Activated B cell treated with CpG ODN at 0.5 μM for 24 hours (primary cell): ENCODE measurements around the gene RAB3GAP1. TPM values are rescaled to one million over a fixed set of nuclear protein-coding genes. Genes with fewer than 3 reads are reported as not detected.
"Not testable (repeated sequence)": the region's sequence is repeated elsewhere in the genome, so short reads cannot be mapped to it uniquely, and the experiment has no call there.

Experiments used
- ATAC-seq: fragments of 200-7000 bp; cut with Tn5 transposase; one replicate; pipeline ENCODE4 v1.10.0; 2021; ENCODE audit warnings: low read depth, mild to moderate bottlenecking, moderate library complexity
- CTCF ChIA-PET: fragments of 350-600 bp; sonication (Branson Sonifier 250); formaldehyde crosslinking; loops from one replicate; lab custom pipeline; 2021; ENCODE audit warnings: antibody characterized with exemption; lab: Charles Lee
- POLR2A ChIA-PET: fragments of 350-600 bp; sonication (Branson Sonifier 250); formaldehyde crosslinking; loops from one replicate; lab custom pipeline; 2021; ENCODE audit warnings: antibody characterized with exemption; lab: Charles Lee
- DNase-seq: peaks from one replicate; pipeline ENCODE4 v3.0.0; 2022
- H3K27ac Mint-ChIP-seq: one replicate; pipeline ENCODE4 v1.8.0; 2020; ENCODE audit warnings: mixed read lengths
- H3K27me3 Mint-ChIP-seq: one replicate; pipeline ENCODE4 v1.8.0; 2021; ENCODE audit warnings: mixed read lengths
- H3K36me3 Mint-ChIP-seq: one replicate; pipeline ENCODE4 v1.8.0; 2021; ENCODE audit warnings: low read depth, mixed read lengths
- H3K4me1 Mint-ChIP-seq: one replicate; pipeline ENCODE4 v1.8.0; 2021; ENCODE audit warnings: mixed read lengths
- H3K4me3 Mint-ChIP-seq: one replicate; pipeline ENCODE4 v1.8.0; 2020; ENCODE audit warnings: mild to moderate bottlenecking, mixed read lengths
- H3K9me3 Mint-ChIP-seq: one replicate; pipeline ENCODE4 v1.8.0; 2020; ENCODE audit warnings: mixed read lengths
- intact Hi-C: fragments of 100-400 bp; cut with micrococcal nuclease; formaldehyde crosslinking; loops from one replicate; pipeline ENCODE4 v1.15.1; 2024
- total RNA-seq: library from RNA; stranded (reverse); gene quantifications from 2 replicates; pipeline ENCODE4 v1.2.3, GENCODE V29; 2022
- TF ChIP-seq, protein P1 (sequence below): fragments of 200-600 bp; IDR thresholded peaks from one replicate; pipeline ENCODE4 v1.8.0; 2022; ENCODE audit warnings: antibody characterized with exemption, mild to moderate bottlenecking

Gene RAB3GAP1
- total RNA-seq, 1 donor from 2014 or later, result 51.0 TPM

DNA sequence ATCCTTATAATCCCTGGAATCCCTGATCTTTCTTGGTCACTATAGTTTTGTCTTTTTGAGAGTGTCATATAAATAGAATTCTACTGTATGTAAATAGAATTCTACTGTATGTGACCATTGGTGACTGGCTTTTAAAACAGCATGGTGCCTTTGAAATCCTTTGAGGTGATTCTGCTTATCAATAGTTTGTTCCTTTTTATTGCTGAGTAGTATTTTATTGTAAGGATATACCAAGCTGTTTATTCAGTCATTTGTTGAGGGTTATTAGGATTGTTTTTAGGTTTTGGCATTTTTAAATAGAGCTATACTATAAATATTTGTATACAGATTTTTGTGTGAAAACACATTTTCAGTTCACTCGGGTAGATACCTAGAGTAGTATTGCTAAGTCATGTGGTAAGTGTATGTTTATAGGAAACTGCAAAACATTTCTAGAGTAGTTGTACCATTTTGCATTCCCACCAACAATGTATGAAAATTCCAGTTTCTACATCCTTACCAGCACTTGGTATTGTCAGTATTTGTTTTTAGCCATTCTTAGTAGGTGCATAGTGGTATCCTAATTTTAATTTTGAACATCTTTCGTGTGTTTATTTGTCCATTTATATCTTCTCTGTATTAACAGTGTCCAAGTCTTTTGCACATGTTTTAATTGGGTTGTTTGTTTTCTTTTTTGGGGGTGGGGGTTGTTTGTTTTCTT lies 45.6 kb downstream of the RAB3GAP1 start:
- DNase-seq, result no peak
- Mint-ChIP-seq H3K4me1 (no peaks in the 10 kb centered on the region), H3K4me3 (no peak overlapping the region), H3K27me3 (no peaks in the 10 kb centered on the region), H3K9me3 (no peaks in the 10 kb centered on the region), H3K27ac (no peak overlapping the region), H3K36me3 (peaks cover 62% of the 10 kb centered on the region)
- ATAC-seq, result no peak
- TF ChIP-seq, protein P1, sequence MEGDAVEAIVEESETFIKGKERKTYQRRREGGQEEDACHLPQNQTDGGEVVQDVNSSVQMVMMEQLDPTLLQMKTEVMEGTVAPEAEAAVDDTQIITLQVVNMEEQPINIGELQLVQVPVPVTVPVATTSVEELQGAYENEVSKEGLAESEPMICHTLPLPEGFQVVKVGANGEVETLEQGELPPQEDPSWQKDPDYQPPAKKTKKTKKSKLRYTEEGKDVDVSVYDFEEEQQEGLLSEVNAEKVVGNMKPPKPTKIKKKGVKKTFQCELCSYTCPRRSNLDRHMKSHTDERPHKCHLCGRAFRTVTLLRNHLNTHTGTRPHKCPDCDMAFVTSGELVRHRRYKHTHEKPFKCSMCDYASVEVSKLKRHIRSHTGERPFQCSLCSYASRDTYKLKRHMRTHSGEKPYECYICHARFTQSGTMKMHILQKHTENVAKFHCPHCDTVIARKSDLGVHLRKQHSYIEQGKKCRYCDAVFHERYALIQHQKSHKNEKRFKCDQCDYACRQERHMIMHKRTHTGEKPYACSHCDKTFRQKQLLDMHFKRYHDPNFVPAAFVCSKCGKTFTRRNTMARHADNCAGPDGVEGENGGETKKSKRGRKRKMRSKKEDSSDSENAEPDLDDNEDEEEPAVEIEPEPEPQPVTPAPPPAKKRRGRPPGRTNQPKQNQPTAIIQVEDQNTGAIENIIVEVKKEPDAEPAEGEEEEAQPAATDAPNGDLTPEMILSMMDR, result no peak
- intact Hi-C loops, result no loop called here
- POLR2A ChIA-PET, result no interaction called here
- CTCF ChIA-PET, result no interaction called here

DNA sequence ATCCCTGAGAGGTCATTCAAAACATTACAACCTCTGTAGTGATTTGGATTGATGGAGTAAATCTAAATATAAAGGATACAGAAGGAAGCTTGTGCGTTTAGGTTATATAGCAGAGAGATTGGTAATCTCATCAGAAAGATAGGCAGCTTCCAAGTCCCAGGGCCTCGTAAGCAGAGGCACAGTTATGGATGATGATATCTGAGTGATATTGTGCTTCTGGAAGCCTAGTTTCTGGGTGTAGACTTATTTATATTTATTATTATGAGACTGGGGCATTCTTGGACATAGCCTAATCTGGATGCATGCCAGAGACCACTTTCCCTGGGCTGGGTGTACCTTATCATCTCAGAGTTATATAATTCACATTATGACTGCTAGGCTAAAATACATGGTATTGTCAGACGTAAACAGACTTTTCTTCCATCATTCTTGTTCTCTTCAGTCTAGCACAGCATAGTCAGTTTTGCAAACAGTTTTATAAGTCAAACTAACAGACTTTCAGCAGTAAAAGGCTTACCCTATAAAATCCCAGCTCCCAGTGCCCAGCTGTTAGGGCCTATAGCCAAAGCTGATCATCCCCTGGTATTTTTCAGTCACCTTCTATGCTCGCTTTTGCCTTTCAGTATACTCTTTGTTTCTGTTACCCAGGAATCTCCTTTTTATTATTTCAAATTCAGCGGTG lies 47.9 kb downstream of the RAB3GAP1 start:
- ChIA-PET CTCF (no interaction called here), POLR2A (no interaction called here)
- ATAC-seq (no peak), DNase-seq (no peak)
- Mint-ChIP-seq H3K27me3 (no peaks in the 10 kb centered on the region), H3K9me3 (no peaks in the 10 kb centered on the region), H3K4me3 (no peak overlapping the region), H3K27ac (no peak overlapping the region), H3K4me1 (no peaks in the 10 kb centered on the region), H3K36me3 (peaks cover 57% of the 10 kb centered on the region)
- intact Hi-C loops, result loop anchor here (5.0 kb wide), 1 partner anchor 43 kb away; no protein-coding TSS in a partner anchor
- TF ChIP-seq, protein P1, result no peak

DNA sequence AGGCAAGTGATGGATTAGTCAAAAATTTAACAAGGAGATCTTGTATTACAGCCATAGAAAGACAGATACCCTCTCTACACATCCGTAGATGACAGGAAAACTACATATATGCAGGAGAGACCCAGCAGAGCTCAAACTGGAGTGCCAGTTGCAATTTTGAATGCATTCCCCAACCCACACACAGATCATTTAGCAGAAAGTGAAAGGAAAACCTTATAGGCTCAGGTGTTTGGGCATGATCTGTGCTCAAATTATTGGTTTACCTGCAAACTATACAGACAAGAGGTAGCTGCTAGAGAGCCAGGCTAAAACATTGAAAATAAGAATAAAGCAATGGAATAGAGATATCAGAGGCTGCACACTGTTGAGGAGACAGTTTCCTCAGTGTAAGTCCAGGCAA lies 51.8 kb downstream of the RAB3GAP1 start:
- no peak for DNase-seq
- Mint-ChIP-seq H3K9me3 (peaks cover 3% of the 10 kb centered on the region), H3K27ac (no peak overlapping the region), H3K4me1 (peaks cover 5% of the 10 kb centered on the region), H3K36me3 (peaks cover 52% of the 10 kb centered on the region), H3K4me3 (no peak overlapping the region), H3K27me3 (no peaks in the 10 kb centered on the region)
- intact Hi-C loops, result loop anchor here (5.0 kb wide), 1 partner anchor 47 kb away; no protein-coding TSS in a partner anchor
- ChIA-PET POLR2A (interaction anchor here (0.5 kb wide), 1 partner anchor 589 kb away, joined by 4 read pairs; no protein-coding TSS in a partner anchor), CTCF (no interaction called here)
- no peak for ATAC-seq
- TF ChIP-seq, protein P1, result no peak

DNA sequence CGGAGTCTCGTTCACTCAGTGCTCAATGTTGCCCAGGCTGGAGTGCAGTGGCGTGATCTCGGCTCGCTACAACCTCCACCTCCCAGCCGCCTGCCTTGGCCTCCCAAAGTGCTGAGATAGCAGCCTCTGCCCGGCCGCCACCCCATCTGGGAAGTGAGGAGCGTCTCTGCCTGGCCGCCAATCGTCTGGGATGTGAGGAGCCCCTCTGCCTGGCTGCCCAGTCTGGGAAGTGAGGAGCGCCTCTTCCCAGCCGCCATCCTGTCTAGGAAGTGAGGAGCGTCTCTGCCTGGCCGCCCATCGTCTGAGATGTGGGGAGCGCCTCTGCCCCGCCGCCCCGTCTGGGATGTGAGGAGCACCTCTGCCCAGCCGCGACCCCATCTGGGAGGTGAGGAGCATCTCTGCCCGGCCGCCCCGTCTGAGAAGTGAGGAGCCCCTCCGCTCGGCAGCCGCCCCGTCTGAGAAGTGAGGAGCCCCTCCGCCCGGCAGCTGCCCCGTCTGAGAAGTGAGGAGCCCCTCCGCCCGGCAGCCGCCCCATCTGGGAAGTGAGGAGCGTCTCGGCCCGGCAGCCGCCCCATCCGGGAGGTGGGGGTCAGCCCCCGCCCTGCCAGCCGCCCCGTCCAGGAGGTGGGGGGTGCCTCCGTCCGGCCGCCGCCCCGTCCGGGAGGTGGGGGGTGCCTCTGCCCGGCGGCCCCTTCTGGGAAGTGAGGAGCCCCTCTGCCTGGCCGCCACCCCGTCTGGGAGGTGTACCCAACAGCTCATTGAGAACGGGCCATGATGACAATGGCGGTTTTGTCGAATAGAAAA lies 53.6 kb downstream of the RAB3GAP1 start:
- H3K4me3 Mint-ChIP-seq, CTCF ChIA-PET, POLR2A ChIA-PET, H3K4me1 Mint-ChIP-seq, intact Hi-C loops, ATAC-seq, H3K9me3 Mint-ChIP-seq, H3K27me3 Mint-ChIP-seq, DNase-seq, H3K27ac Mint-ChIP-seq: not testable (repeated sequence)
- H3K36me3 Mint-ChIP-seq, result peaks cover 48% of the 10 kb centered on the region

DNA sequence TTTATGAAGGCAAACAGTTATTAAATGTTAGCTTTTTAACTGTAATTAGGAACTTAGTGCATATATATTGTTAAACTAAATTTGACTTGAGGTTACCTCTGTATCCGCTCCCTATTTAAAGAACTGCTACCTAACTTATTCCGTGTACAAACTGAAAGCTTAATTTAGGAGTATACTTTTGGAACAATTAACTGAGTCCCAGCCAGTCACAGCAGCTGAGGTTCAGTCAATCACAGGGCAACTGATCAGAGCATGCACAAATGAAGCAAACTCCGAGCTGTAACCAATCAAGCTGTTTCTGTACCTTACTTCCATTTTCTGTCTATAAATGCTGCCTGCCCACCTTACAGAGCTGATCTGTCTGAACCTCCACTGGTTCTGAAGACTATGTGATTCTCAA lies 61.2 kb downstream of the RAB3GAP1 start:
- Mint-ChIP-seq H3K4me1 (peaks cover 6% of the 10 kb centered on the region), H3K9me3 (peaks cover 6% of the 10 kb centered on the region), H3K27ac (no peak overlapping the region), H3K36me3 (peaks cover 49% of the 10 kb centered on the region), H3K4me3 (no peak overlapping the region), H3K27me3 (no peaks in the 10 kb centered on the region)
- TF ChIP-seq, protein P1, result no peak
- POLR2A ChIA-PET, result no interaction called here
- ATAC-seq (no peak), DNase-seq (no peak)
- CTCF ChIA-PET, result no interaction called here
- intact Hi-C loops, result no loop called here
